Uterus (tissue), 4 donors: ENCODE data around the gene MYH11. TPM values are rescaled to one million over a fixed set of nuclear protein-coding genes. Genes with fewer than 3 reads are reported as not detected.

Source experiments
- DNase-seq, 2 donors: peaks; one replicate each; pipeline ENCODE4 v3.0.0-alpha.2; 2019 to 2020
- H3K27ac ChIP-seq, 2 donors: fragments of 200-600 bp; sonication (generic); 1 replicate in 1 of 2; 2 replicates in 1 of 2; pipeline ENCODE4 v1.5.1; 2016 to 2018
- H3K27me3 ChIP-seq, 2 donors: fragments of 200-600 bp; sonication (generic); one replicate each; pipeline ENCODE4 v1.5.1; 2018 to 2019; ENCODE audit warnings: control low read depth in 1 of 2
- H3K36me3 ChIP-seq, 2 donors: fragments of 200-600 bp; sonication (generic); one replicate each; pipeline ENCODE4 v1.5.1; 2019; ENCODE audit warnings: control low read depth in 1 of 2
- H3K4me1 ChIP-seq, 2 donors: fragments of 200-600 bp; sonication (generic); one replicate each; pipeline ENCODE4 v1.5.1; 2018 to 2019; ENCODE audit warnings: control low read depth in 1 of 2
- H3K4me3 ChIP-seq, 2 donors: fragments of 200-600 bp; sonication (generic); 1 replicate in 1 of 2; 2 replicates in 1 of 2; pipeline ENCODE4 v1.5.1; 2018 to 2019; ENCODE audit warnings: mild to moderate bottlenecking in 1 of 2
- H3K9me3 ChIP-seq, 2 donors: fragments of 200-600 bp; sonication (generic); one replicate each; pipeline ENCODE4 v1.5.1; 2019; ENCODE audit warnings: control low read depth in 1 of 2
- CTCF ChIP-seq, 4 experiments: fragments of 200-600 bp in 2 of 4; fragments of 450-650 bp in 2 of 4; sonication (generic) in 2 of 4; IDR thresholded peaks; one replicate each; pipeline ENCODE4 v1.5.1; 2016 to 2019; ENCODE audit warnings: antibody characterized with exemption in 4 of 4, mild to moderate bottlenecking in 2 of 4, moderate library complexity in 1 of 4
- POLR2A ChIP-seq, 2 donors: fragments of 450-650 bp; IDR thresholded peaks; one replicate each; pipeline ENCODE4 v1.6.1; 2016; ENCODE audit warnings: antibody characterized with exemption in 2 of 2, mild to moderate bottlenecking in 1 of 2, moderate library complexity in 1 of 2
- intact Hi-C: fragments of 100-400 bp; cut with DNase I; formaldehyde crosslinking; loops from one replicate; pipeline ENCODE4 v1.15.1; 2023; ENCODE audit warnings: low total_unique reads
- total RNA-seq, 4 donors: library from RNA; depleted of rRNA in 3 of 4; stranded (reverse); fragments of >200 nt in 3 of 4; gene quantifications; one replicate each; pipeline versions ENCODE4 v1.1.0 to v1.2.4, GENCODE V29; 2014 to 2023
- donor health status: DM: yes; HTN: yes; CAD: no.

MYH11 gene
- total RNA-seq, 4 donors from 2014 or later: 447 to 1,893 (median 822) TPM

- Histone ChIP-seq H3K9me3 (no peaks in the 10 kb centered on the region), H3K36me3 (no peaks in the 10 kb centered on the region), H3K4me3 (no peak overlapping the region), H3K27me3 (no peaks in the 10 kb centered on the region), H3K27ac (no peak overlapping the region), H3K4me1 (peaks cover 0 to 8% of the 10 kb centered on the region in 2 donors)
- no peak for DNase-seq
- intact Hi-C loops: no loop called here
- no peak for TF ChIP-seq CTCF (IDR thresholded peaks at IDR 0.05)
- TF ChIP-seq POLR2A (IDR thresholded peaks at IDR 0.05): no peak
Observed at GRCh38 chr16:15891508-15891907, 34.7 kb upstream of the MYH11 start.

GRCh38 chr16:15888072-15888976 is 31.5 kb upstream of the MYH11 start, which contains the start of gene CEP20:
Gene CEP20 (minus strand): TSS chr16:15888603. CDS start chr16:15888585, 18 bp downstream.
- Histone ChIP-seq H3K27me3 (no peaks in the 10 kb centered on the region), H3K4me1 (peaks cover 0 to 8% of the 10 kb centered on the region in 2 donors), H3K27ac (peak within 1 kb of the TSS; percentile 74 to 91), H3K36me3 (no peaks in the 10 kb centered on the region), H3K9me3 (no peaks in the 10 kb centered on the region), H3K4me3 (peak within 1 kb of the TSS; percentile 96 to 97)
- TF ChIP-seq POLR2A (IDR thresholded peaks at IDR 0.05): peak; percentile 63 to 73
- peak; percentile 17 to 60 (median 43) for TF ChIP-seq CTCF (IDR thresholded peaks at IDR 0.05)
- peak; percentile 99 to 100 for DNase-seq
- intact Hi-C loops: no loop called here

- Histone ChIP-seq H3K4me3 (peak overlapping the region; percentile 96 to 97), H3K36me3 (no peaks in the 10 kb centered on the region), H3K9me3 (no peaks in the 10 kb centered on the region), H3K4me1 (peaks cover 0 to 8% of the 10 kb centered on the region in 2 donors), H3K27me3 (no peaks in the 10 kb centered on the region), H3K27ac (no peak overlapping the region)
- TF ChIP-seq POLR2A (IDR thresholded peaks at IDR 0.05) (no peak), CTCF (IDR thresholded peaks at IDR 0.05) (no peak)
- DNase-seq: no peak
- intact Hi-C loops: no loop called here
Observed at GRCh38 chr16:15887283-15887682, 30.5 kb upstream of the MYH11 start.

GRCh38 chr16:15886078-15886477 is 29.2 kb upstream of the MYH11 start:
- intact Hi-C loops: no loop called here
- Histone ChIP-seq H3K9me3 (no peaks in the 10 kb centered on the region), H3K27ac (no peak overlapping the region), H3K4me3 (no peak overlapping the region), H3K27me3 (no peaks in the 10 kb centered on the region), H3K4me1 (peaks cover 0 to 8% of the 10 kb centered on the region in 2 donors), H3K36me3 (no peaks in the 10 kb centered on the region)
- TF ChIP-seq POLR2A (IDR thresholded peaks at IDR 0.05): no peak
- TF ChIP-seq CTCF (IDR thresholded peaks at IDR 0.05): no peak
- no peak for DNase-seq

GRCh38 chr16:15885560-15886001 is 28.8 kb upstream of the MYH11 start:
- Histone ChIP-seq H3K27me3 (no peaks in the 10 kb centered on the region), H3K4me3 (no peak overlapping the region), H3K27ac (no peak overlapping the region), H3K4me1 (peaks cover 0 to 8% of the 10 kb centered on the region in 2 donors), H3K9me3 (no peaks in the 10 kb centered on the region), H3K36me3 (no peaks in the 10 kb centered on the region)
- DNase-seq: no peak
- TF ChIP-seq POLR2A (IDR thresholded peaks at IDR 0.05) (no peak), CTCF (IDR thresholded peaks at IDR 0.05) (no peak)
- intact Hi-C loops: no loop called here
